ENCODE measurements around the gene SCO2. TPM values are rescaled to one million over a fixed set of nuclear protein-coding genes. Genes with fewer than 3 reads are reported as not detected.

The SCO2 gene
- total and polyA plus RNA-seq, 10 of the 15 experiments (the other 5 are each of a cell fraction or from before 2014, with no cell fraction given): 0.18 to 16.0 (median 2.4) TPM; not detected in 1

- peak overlapping the region; percentile 74 for H3K4me3 ChIP-seq
- H3K4me1 ChIP-seq (ENCODE audit: control insufficient read depth, insufficient read depth, low read length): peaks cover 16% of the 10 kb centered on the region
- H3K27me3 ChIP-seq (replicated peaks in 1 of 2; ENCODE audit: control insufficient read depth in 2 of 2, insufficient read depth in 2 of 2, low read length in 1 of 2): no peaks in the 10 kb centered on the region
- H3K79me2 ChIP-seq (ENCODE audit: control insufficient read depth, insufficient read depth, low read length): peaks cover 70% of the 10 kb centered on the region
- no peaks in the 10 kb centered on the region for H3K9me3 ChIP-seq (replicated peaks; ENCODE audit: control insufficient read depth, insufficient read depth, low read length)
- DNase-seq (ENCODE audit: low read depth, low spot score): no peak
- ChIA-PET SMC1A (ENCODE audit: uncharacterized antibody, unreplicated experiment) (interaction anchor here (1.0 to 5.8 kb wide), 5 partner anchors 13 to 94 kb away, joined by 4 to 58 read pairs (median 10); no protein-coding TSS in a partner anchor), POLR2A (interaction anchor here (0.6 to 6.5 kb wide), 10 partner anchors 11 to 260 kb away, joined by 3 to 232 read pairs (median 6); partner anchors contain the start of genes KLHDC7B, LMF2 and NCAPH2), CTCF (interaction anchor here (0.7 to 3.5 kb wide), 6 partner anchors 12 to 534 kb away, joined by 3 to 38 read pairs (median 5); partner anchors contain the start of genes LMF2 and NCAPH2), RAD21 (ENCODE audit: unreplicated experiment) (interaction anchor here (0.9 to 6.3 kb wide), 5 partner anchors 13 to 251 kb away, joined by 3 to 106 read pairs (median 4); partner anchors contain the start of gene SYCE3)
- BruUV-seq (replicated peaks): no TSS peak
- intact Hi-C loops (cut with micrococcal nuclease; ENCODE audit: unreplicated experiment): loop anchor here (1.0 to 5.0 kb wide), 3 partner anchors 35 to 93 kb away; partner anchors contain the start of genes CHKB and SYCE3
- peak overlapping the region; percentile 99 for H3K4me2 ChIP-seq (ENCODE audit: control insufficient read depth, insufficient read depth)
- peak; percentile 43 for ATAC-seq
- H3K36me3 ChIP-seq (ENCODE audit: control insufficient read depth in 2 of 2, insufficient read depth in 2 of 2, low read length in 1 of 2): peaks cover 5 to 20% of the 10 kb centered on the region in 2 experiments; a peak in 3 of 4 replicates
- H3K27ac ChIP-seq (ENCODE audit: control insufficient read depth, insufficient read depth): peak overlapping the region; percentile 94
- peak overlapping the region; percentile 94 for H3K9ac ChIP-seq (ENCODE audit: control insufficient read depth, insufficient read depth, low read length)
- FAIRE-seq: no peak
- in situ Hi-C loops (cut with MboI): loop anchor here (5.0 kb wide), 1 partner anchor 95 kb away; no protein-coding TSS in a partner anchor
- 17% methylated on average over 29 of the region's 29 CpGs for WGBS (ENCODE audit: insufficient coverage, insufficient replicate concordance, low lambda C conversion rate, missing lambda C conversion rate)
- no peaks in the 10 kb centered on the region for H4K20me1 ChIP-seq (ENCODE audit: control insufficient read depth, insufficient read depth)
- H2AFZ ChIP-seq (ENCODE audit: control insufficient read depth, low read depth, low read length): no peak overlapping the region; the same call in 1 of the 2 replicates
- peak; percentile 96 for TF ChIP-seq HDGF (IDR thresholded peaks at IDR 0.05)
- TF ChIP-seq SKIL (IDR thresholded peaks at IDR 0.05; ENCODE audit: low read depth, poor library complexity, severe bottlenecking): no peak
- TF ChIP-seq RAD21 (IDR thresholded peaks at IDR 0.05; ENCODE audit: insufficient read depth, low read depth, low read length): no peak
- no peak for TF ChIP-seq SREBF2 (IDR thresholded peaks at IDR 0.05; ENCODE audit: low read length)
- TF ChIP-seq BCL11A (IDR thresholded peaks at IDR 0.05; ENCODE audit: low read depth, low read length): no peak
- TF ChIP-seq CHD1 (IDR thresholded peaks at IDR 0.05; ENCODE audit: low read depth, low read length): no peak
- TF ChIP-seq LARP7 (IDR thresholded peaks at IDR 0.05): no peak; the same call in 1 of the 2 replicates
- peak; percentile 81 for TF ChIP-seq POLR2AphosphoS5 (IDR thresholded peaks at IDR 0.05; ENCODE audit: low read length)
- TF ChIP-seq SMAD1 (IDR thresholded peaks at IDR 0.05; ENCODE audit: low read depth, partially characterized antibody): no peak
- TF ChIP-seq POLR2A (IDR thresholded peaks at IDR 0.05; ENCODE audit: low read depth, low read length): no peak
- peak; percentile 29 for TF ChIP-seq BCL3 (IDR thresholded peaks at IDR 0.05; ENCODE audit: borderline replicate concordance, insufficient read depth, low read depth, low read length, poor library complexity, severe bottlenecking)
- TF ChIP-seq NFYB (IDR thresholded peaks at IDR 0.05; ENCODE audit: insufficient read depth, low read depth, low read length): 0 out of 2 replicates have a peak, but pooled peaks have one; percentile 17
- TF ChIP-seq HDAC6 (IDR thresholded peaks at IDR 0.05; ENCODE audit: unreplicated experiment): peak; percentile 8
- TF ChIP-seq BHLHE40 (IDR thresholded peaks at IDR 0.05; ENCODE audit: borderline replicate concordance in 1 of 2, low read depth in 2 of 2, low read length in 1 of 2): peak in 1 of 2 experiments; percentile 25; a peak in 1 of 4 replicates
- no peak for TF ChIP-seq CBX3 (IDR thresholded peaks at IDR 0.05; ENCODE audit: borderline replicate concordance, low read depth)
- TF ChIP-seq POLR2AphosphoS2 (IDR thresholded peaks at IDR 0.05; ENCODE audit: low read depth, low read length): peak; percentile 91
- peak; percentile 18; the same call in 1 of the 2 replicates for TF ChIP-seq MTA2 (IDR thresholded peaks at IDR 0.05; ENCODE audit: low read depth)
- TF ChIP-seq TAF1 (IDR thresholded peaks at IDR 0.05; ENCODE audit: borderline replicate concordance, low read depth, low read length): 0 out of 2 replicates have a peak, but pooled peaks have one; percentile 8
These were observed 1.7 kb upstream of the SCO2 start for GRCh38 chr22:50526834-50527801.

Measured in GM12878 (cell line).